ENCODE measurements around the gene KIF14. TPM values are rescaled to one million over a fixed set of nuclear protein-coding genes. Genes with fewer than 3 reads are reported as not detected.
A peak's percentile ranks its signal among the peaks of the same experiment; 100 is the strongest.

KIF14 gene
- total RNA-seq, 1 donor from 2014 or later, result 0.38 TPM

- H3K9me3 Mint-ChIP-seq, result no peaks in the 10 kb centered on the region
- peak overlapping the region; percentile 51 for H3K4me3 Mint-ChIP-seq
- H3K36me3 Mint-ChIP-seq (ENCODE audit: low read depth), result no peaks in the 10 kb centered on the region
- no peak for DNase-seq
- peaks cover 30% of the 10 kb centered on the region for H3K4me1 Mint-ChIP-seq
- H3K27me3 Mint-ChIP-seq, result no peaks in the 10 kb centered on the region
- CTCF ChIA-PET, result interaction anchor here (0.8 to 1.6 kb wide), 3 partner anchors 176 to 344 kb away, joined by 3 to 5 read pairs (median 5); no protein-coding TSS in a partner anchor
- no peak for TF ChIP-seq CTCF (IDR thresholded peaks at IDR 0.05)
- peak; percentile 41 for ATAC-seq (ENCODE audit: low read depth)
- intact Hi-C loops (cut with micrococcal nuclease), result loop anchor here (1.0 to 10.0 kb wide), 3 partner anchors 7 to 323 kb away; partner anchors contain the start of genes DDX59 and KIF14
- POLR2A ChIA-PET, result interaction anchor here (2.2 kb wide), 1 partner anchor 42 kb away, joined by 20 read pairs; the partner anchor contains the start of gene DDX59
- peak overlapping the region; percentile 54 for H3K27ac Mint-ChIP-seq
These were observed 7.1 kb upstream of the KIF14 start for GRCh38 chr1:200627575-200628222.

- DNase-seq (no peak), ATAC-seq (ENCODE audit: low read depth) (no peak)
- intact Hi-C loops (cut with micrococcal nuclease), result loop anchor here (10.0 kb wide), 1 partner anchor 322 kb away; no protein-coding TSS in a partner anchor
- Mint-ChIP-seq H3K27me3 (no peaks in the 10 kb centered on the region), H3K4me3 (no peak overlapping the region), H3K36me3 (ENCODE audit: low read depth) (no peaks in the 10 kb centered on the region), H3K27ac (no peak overlapping the region), H3K9me3 (no peaks in the 10 kb centered on the region), H3K4me1 (peaks cover 30% of the 10 kb centered on the region)
- no peak for TF ChIP-seq CTCF (IDR thresholded peaks at IDR 0.05)
- ChIA-PET CTCF (interaction anchor here (0.8 to 1.6 kb wide), 2 partner anchors 176 to 345 kb away, joined by 3 to 5 read pairs; no protein-coding TSS in a partner anchor), POLR2A (interaction anchor here (2.2 kb wide), 1 partner anchor 43 kb away, joined by 20 read pairs; the partner anchor contains the start of gene DDX59)
These were observed 6.4 kb upstream of the KIF14 start for GRCh38 chr1:200626853-200627534.

- Mint-ChIP-seq H3K4me3 (no peak overlapping the region), H3K36me3 (ENCODE audit: low read depth) (peaks cover 5% of the 10 kb centered on the region), H3K27me3 (no peaks in the 10 kb centered on the region), H3K9me3 (no peaks in the 10 kb centered on the region), H3K4me1 (peaks cover 33% of the 10 kb centered on the region), H3K27ac (no peak overlapping the region)
- intact Hi-C loops (cut with micrococcal nuclease), result loop anchor here (10.0 kb wide), 1 partner anchor 321 kb away; no protein-coding TSS in a partner anchor
- no peak for DNase-seq
- TF ChIP-seq CTCF (IDR thresholded peaks at IDR 0.05), result no peak
- ChIA-PET CTCF (interaction anchor here (5.7 kb wide), 1 partner anchor 176 kb away, joined by 135 read pairs; no protein-coding TSS in a partner anchor), POLR2A (interaction anchor here (0.6 kb wide), 1 partner anchor 44 kb away, joined by 3 read pairs; the partner anchor contains the start of gene DDX59)
- ATAC-seq (ENCODE audit: low read depth), result no peak
These were observed 4.9 kb upstream of the KIF14 start for GRCh38 chr1:200625381-200625824.

GRCh38 chr1:200624679-200625335, 4.3 kb upstream of the KIF14 start:
- no peak overlapping the region for H3K27ac Mint-ChIP-seq
- no peak for DNase-seq
- no peak for ATAC-seq (ENCODE audit: low read depth)
- TF ChIP-seq CTCF (IDR thresholded peaks at IDR 0.05), result no peak
- intact Hi-C loops (cut with micrococcal nuclease), result loop anchor here (5.0 to 10.0 kb wide), 3 partner anchors 68 to 487 kb away; partner anchors contain the start of gene CACNA1S
- H3K4me1 Mint-ChIP-seq, result peaks cover 35% of the 10 kb centered on the region
- no peak overlapping the region for H3K4me3 Mint-ChIP-seq
- POLR2A ChIA-PET, result interaction anchor here (0.6 kb wide), 1 partner anchor 45 kb away, joined by 3 read pairs; the partner anchor contains the start of gene DDX59
- CTCF ChIA-PET, result interaction anchor here (5.7 kb wide), 1 partner anchor 177 kb away, joined by 135 read pairs; no protein-coding TSS in a partner anchor
- H3K9me3 Mint-ChIP-seq, result no peaks in the 10 kb centered on the region
- no peaks in the 10 kb centered on the region for H3K27me3 Mint-ChIP-seq
- peaks cover 5% of the 10 kb centered on the region for H3K36me3 Mint-ChIP-seq (ENCODE audit: low read depth)

All from activated B cell treated with CpG ODN at 0.5 μM for 24 hours (primary cell).